Skeletal muscle tissue (tissue), 4 donors: ENCODE results near the gene SEMG1. TPM values are rescaled to one million over a fixed set of nuclear protein-coding genes. Genes with fewer than 3 reads are reported as not detected.

ENCODE experiments used
- H3K27ac ChIP-seq: one replicate; pipeline ENCODE4 v1.7.0; 2013; ENCODE audit warnings: mild to moderate bottlenecking, low read depth, low read length, inconsistent platforms
- H3K27me3 ChIP-seq, 3 donors: one replicate each; pipeline ENCODE4 v1.7.0; 2013; ENCODE audit warnings: low read length in 3 of 3; ENCODE audit not compliant: control insufficient read depth in 3 of 3, insufficient read depth in 3 of 3
- H3K36me3 ChIP-seq, 3 donors: one replicate each; pipeline ENCODE4 v1.7.0; 2013; ENCODE audit warnings: low read length in 3 of 3; ENCODE audit not compliant: control insufficient read depth in 3 of 3, insufficient read depth in 3 of 3
- H3K4me1 ChIP-seq, 3 donors: one replicate each; pipeline ENCODE4 v1.7.0; 2013; ENCODE audit warnings: low read length in 3 of 3, mild to moderate bottlenecking in 3 of 3; ENCODE audit not compliant: control insufficient read depth in 3 of 3, insufficient read depth in 3 of 3
- H3K4me3 ChIP-seq, 3 donors: one replicate each; pipeline ENCODE4 v1.7.0; 2013; ENCODE audit warnings: low read length in 3 of 3
- H3K9ac ChIP-seq, 3 donors: one replicate each; pipeline ENCODE4 v1.7.0; 2013; ENCODE audit warnings: low read length in 3 of 3, mild to moderate bottlenecking in 3 of 3, moderate library complexity in 2 of 3, low read depth in 1 of 3
- H3K9me3 ChIP-seq, 3 donors: one replicate each; pipeline ENCODE4 v1.7.0; 2013; ENCODE audit warnings: low read length in 3 of 3; ENCODE audit not compliant: control insufficient read depth in 3 of 3
- total RNA-seq: library from RNA; depleted of rRNA; stranded (reverse); fragments of >200 nt; gene quantifications from one replicate; pipeline ENCODE4 v1.2.3, GENCODE V29; 2014
- donor health status: Osteomylitis.

The SEMG1 gene, protein sequence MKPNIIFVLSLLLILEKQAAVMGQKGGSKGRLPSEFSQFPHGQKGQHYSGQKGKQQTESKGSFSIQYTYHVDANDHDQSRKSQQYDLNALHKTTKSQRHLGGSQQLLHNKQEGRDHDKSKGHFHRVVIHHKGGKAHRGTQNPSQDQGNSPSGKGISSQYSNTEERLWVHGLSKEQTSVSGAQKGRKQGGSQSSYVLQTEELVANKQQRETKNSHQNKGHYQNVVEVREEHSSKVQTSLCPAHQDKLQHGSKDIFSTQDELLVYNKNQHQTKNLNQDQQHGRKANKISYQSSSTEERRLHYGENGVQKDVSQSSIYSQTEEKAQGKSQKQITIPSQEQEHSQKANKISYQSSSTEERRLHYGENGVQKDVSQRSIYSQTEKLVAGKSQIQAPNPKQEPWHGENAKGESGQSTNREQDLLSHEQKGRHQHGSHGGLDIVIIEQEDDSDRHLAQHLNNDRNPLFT
- not detected for total RNA-seq

- Histone ChIP-seq H3K4me3 (no peak within 1 kb of the TSS), H3K27me3 (peaks cover 0 to 5% (median 3%) of the 10 kb centered on the region in 3 donors), H3K36me3 (no peaks in the 10 kb centered on the region), H3K9ac (no peak within 1 kb of the TSS), H3K4me1 (no peaks in the 10 kb centered on the region), H3K27ac (no peak within 1 kb of the TSS), H3K9me3 (peaks cover 0 to 3% (median 0%) of the 10 kb centered on the region in 3 donors)
These were observed at the start of gene SEMG1 for GRCh38 chr20:45206725-45207124. TSS of gene SEMG1 (plus strand) at chr20:45207033. CDS start at chr20:45207054, 21 bp downstream.

DNA sequence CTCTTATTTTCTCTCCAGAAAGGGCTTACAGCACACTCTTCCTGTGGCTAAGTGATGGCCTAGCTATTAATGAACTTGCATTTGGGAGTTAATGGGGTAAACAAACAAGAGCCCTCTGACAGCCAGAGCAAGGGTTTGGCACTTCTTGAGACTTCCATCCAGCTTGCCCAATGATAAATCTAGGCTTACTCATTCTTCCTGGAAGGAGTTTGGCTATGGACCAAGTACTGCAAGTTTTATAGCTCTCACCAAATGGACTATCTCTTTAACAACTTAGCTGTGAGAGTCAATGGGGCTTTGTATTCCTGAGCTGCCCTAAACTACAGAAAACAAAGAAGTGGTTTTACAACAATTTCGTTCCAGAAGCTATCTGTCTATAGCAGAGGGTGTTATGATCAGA is 48.9 kb upstream of the SEMG1 start:
- Histone ChIP-seq H3K27me3 (peaks cover 0 to 3% (median 0%) of the 10 kb centered on the region in 3 donors), H3K27ac (no peak overlapping the region), H3K36me3 (no peaks in the 10 kb centered on the region), H3K4me3 (no peak overlapping the region), H3K4me1 (peaks cover 0 to 3% (median 0%) of the 10 kb centered on the region in 3 donors), H3K9me3 (peaks cover 0 to 2% (median 2%) of the 10 kb centered on the region in 3 donors), H3K9ac (no peak overlapping the region)

DNA sequence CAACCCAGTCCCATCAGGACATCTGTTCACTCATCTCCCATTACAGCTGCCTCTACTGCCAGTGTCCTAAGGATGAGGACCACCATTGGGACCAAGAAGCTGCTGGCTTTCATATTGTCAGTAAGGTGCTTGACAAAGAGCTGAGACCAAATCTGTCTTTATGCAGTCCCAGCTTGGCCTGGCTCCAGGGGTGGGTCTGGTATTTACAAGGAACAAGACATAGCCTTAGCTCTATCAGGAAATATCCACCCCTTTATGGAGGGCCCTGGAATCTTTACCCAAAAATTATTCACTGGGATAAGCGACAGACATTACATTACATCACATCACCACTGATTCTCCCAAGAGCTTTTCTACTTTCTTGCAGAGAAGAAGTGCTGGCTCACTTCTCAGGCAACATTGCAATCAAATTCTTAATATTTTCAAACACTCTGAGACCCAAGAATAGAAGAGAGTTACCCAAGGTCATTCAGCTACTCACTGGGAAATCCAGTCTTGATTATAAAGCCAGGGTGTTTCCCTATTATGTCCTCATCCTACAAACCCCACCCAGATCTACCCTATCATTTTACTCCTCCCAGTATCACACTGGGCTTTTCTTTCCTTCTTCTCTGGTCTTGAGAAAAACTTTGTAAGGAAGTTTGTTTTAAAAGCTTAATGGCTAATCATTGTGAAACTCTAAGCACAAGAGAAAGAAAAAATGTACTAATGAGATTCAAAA is 43.6 kb upstream of the SEMG1 start:
- H3K27ac ChIP-seq, result no peak overlapping the region

DNA sequence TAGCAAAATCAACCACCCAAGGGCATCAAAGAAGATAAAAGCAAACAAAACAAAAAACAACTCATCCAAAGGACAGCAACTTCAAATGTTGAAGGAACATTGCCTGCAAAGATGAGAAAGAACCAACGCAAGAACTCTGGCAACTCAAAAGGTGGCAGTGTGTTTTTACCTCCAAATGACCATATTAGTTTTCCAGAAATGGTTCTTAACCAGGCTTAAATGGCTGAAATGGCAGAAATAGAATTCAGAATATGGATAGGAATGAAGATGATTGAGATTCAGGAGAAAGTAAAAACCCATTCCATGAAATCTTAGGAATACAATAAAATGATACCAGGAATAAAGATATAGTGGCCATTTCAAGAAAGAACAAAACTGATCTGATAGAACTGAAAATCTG is 41.9 kb upstream of the SEMG1 start:
- Histone ChIP-seq H3K27ac (no peak overlapping the region), H3K9me3 (peaks cover 0 to 8% (median 0%) of the 10 kb centered on the region in 3 donors), H3K9ac (no peak overlapping the region), H3K36me3 (no peaks in the 10 kb centered on the region), H3K4me1 (no peaks in the 10 kb centered on the region), H3K4me3 (no peak overlapping the region), H3K27me3 (no peaks in the 10 kb centered on the region)

More for the DNA sequence above, 43.6 kb upstream of the SEMG1 start:
- Histone ChIP-seq H3K9ac (no peak overlapping the region), H3K27me3 (no peaks in the 10 kb centered on the region), H3K9me3 (peaks cover 0 to 8% (median 0%) of the 10 kb centered on the region in 3 donors), H3K36me3 (no peaks in the 10 kb centered on the region), H3K4me3 (no peak overlapping the region), H3K4me1 (no peaks in the 10 kb centered on the region)

- Histone ChIP-seq H3K27ac (no peak overlapping the region), H3K4me1 (no peaks in the 10 kb centered on the region), H3K9ac (no peak overlapping the region), H3K27me3 (peaks cover 0 to 6% (median 0%) of the 10 kb centered on the region in 3 donors), H3K36me3 (no peaks in the 10 kb centered on the region), H3K4me3 (no peak overlapping the region), H3K9me3 (peaks cover 0 to 2% (median 0%) of the 10 kb centered on the region in 3 donors)
These were observed 33.3 kb upstream of the SEMG1 start for GRCh38 chr20:45173522-45173921.

DNA sequence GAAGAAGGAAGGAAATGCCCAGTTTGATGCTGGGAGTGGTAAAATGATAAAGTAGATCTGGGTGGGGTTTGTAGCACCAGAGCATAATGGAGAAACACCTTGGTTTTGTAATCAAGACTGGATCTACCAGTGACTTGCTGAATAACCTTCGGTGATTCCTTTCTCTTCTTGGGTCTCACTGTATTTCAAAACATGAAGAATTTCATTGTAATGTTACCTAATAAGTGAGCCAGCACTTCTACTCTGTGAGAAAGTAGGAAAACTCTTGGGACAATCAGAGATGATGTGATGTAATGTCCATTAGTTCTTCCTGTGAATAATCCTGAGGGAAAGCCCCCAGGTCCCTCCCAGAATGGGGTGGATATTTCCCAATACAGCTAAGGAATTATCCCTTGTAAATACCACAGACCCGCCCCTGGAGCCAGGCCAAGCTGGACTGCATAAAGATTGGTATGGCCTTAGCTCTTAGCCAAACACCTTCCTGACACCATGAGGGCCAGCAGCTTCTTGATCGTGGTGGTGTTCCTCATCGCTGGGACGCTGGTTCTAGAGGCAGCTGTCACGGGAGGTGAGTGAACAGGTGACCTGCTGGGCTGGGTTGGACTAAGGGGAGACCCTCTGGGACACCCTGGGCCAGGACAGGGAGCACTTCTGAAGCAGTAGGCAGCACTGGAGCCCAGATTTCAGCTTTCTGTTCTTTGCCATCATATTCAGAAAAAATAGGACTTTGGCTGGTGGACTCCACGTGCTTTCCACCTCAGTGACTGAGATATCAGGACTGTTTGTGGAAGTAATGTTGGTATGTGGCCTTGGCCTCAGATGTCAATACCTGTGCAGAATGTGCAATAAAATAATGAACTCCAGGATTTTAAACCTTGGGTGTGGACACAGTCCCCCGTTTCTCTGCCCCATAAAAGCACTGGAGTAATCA is 32.1 kb upstream of the SEMG1 start, which contains the start of gene PI3:
Gene PI3, plus strand, starts transcription at position 469 of the 931 bp plus-strand sequence. Its CDS starts 21 bp downstream, at position 490.
- no peak within 1 kb of the TSS for H3K27ac ChIP-seq
- H3K4me3 ChIP-seq, result no peak within 1 kb of the TSS
- peaks cover 0 to 6% (median 0%) of the 10 kb centered on the region in 3 donors for H3K27me3 ChIP-seq
- no peak within 1 kb of the TSS for H3K9ac ChIP-seq
- H3K36me3 ChIP-seq, result no peaks in the 10 kb centered on the region
- no peaks in the 10 kb centered on the region for H3K4me1 ChIP-seq
- H3K9me3 ChIP-seq, result peaks cover 0 to 2% (median 0%) of the 10 kb centered on the region in 3 donors

GRCh38 chr20:45176526-45177267 is 30.1 kb upstream of the SEMG1 start:
- Histone ChIP-seq H3K9ac (no peak overlapping the region), H3K36me3 (no peaks in the 10 kb centered on the region), H3K27ac (no peak overlapping the region), H3K27me3 (peaks cover 0 to 6% (median 0%) of the 10 kb centered on the region in 3 donors), H3K9me3 (no peaks in the 10 kb centered on the region), H3K4me3 (no peak overlapping the region), H3K4me1 (no peaks in the 10 kb centered on the region)

- H3K4me3 ChIP-seq, result no peak overlapping the region
- H3K4me1 ChIP-seq, result no peaks in the 10 kb centered on the region
- H3K36me3 ChIP-seq, result no peaks in the 10 kb centered on the region
- no peak overlapping the region for H3K27ac ChIP-seq
- H3K9ac ChIP-seq, result no peak overlapping the region
- no peaks in the 10 kb centered on the region for H3K9me3 ChIP-seq
- peaks cover 0 to 6% (median 0%) of the 10 kb centered on the region in 3 donors for H3K27me3 ChIP-seq
These were observed 27.7 kb upstream of the SEMG1 start for GRCh38 chr20:45179166-45179565.

GRCh38 chr20:45181639-45182038 is 25.2 kb upstream of the SEMG1 start:
- Histone ChIP-seq H3K9me3 (no peaks in the 10 kb centered on the region), H3K4me3 (no peak overlapping the region), H3K9ac (no peak overlapping the region), H3K4me1 (no peaks in the 10 kb centered on the region), H3K36me3 (no peaks in the 10 kb centered on the region), H3K27me3 (no peaks in the 10 kb centered on the region), H3K27ac (no peak overlapping the region)
